K562 (cell line): ENCODE measurements around the gene MED13L. TPM values are rescaled to one million over a fixed set of nuclear protein-coding genes. Genes with fewer than 3 reads are reported as not detected.
A peak's percentile ranks its signal among the peaks of the same experiment; 100 is the strongest.

ENCODE experiments used
- ATAC-seq: fragments of 200-7000 bp; cut with Tn5 transposase; 3 replicates; pipeline ENCODE4 v1.9.1; 2020; ENCODE audit warnings: moderate library complexity
- BruUV-seq: library from RNA; stranded (reverse); fragments of 400-500 nt; replicated peaks from 2 replicates; lab custom pipeline; 2021; lab: Mats Ljungman, UMichigan
- CTCF ChIA-PET: fragments of 300-600 bp; formaldehyde crosslinking; extraction: SDS; loops from one replicate; lab custom pipeline; 2021; ENCODE audit warnings: low intra/inter-chr PET ratio; lab: Yijun Ruan, JAX
- POLR2A ChIA-PET: fragments of 300-600, 350-650 bp; sonication (Branson Sonifier 250); formaldehyde crosslinking; extraction: SDS; loops from one replicate; lab custom pipeline; 2021; ENCODE audit warnings: antibody characterized with exemption, inconsistent platforms; lab: Yijun Ruan, JAX
- DNase-seq, 4 experiments: peaks; one replicate each; pipeline versions ENCODE4 v3.0.0 to v3.0.0-alpha.2; 2011 to 2018; ENCODE audit warnings: low spot score in 3 of 4, mixed read lengths in 3 of 4; ENCODE audit errors: extremely low read depth in 1 of 4
- FAIRE-seq: peaks from 2 replicates; lab custom pipeline; 2011; peaks lifted over from hg19 to GRCh38; lab: Jason Lieb, UNC
- H2AFZ ChIP-seq: 2 replicates; pipeline ENCODE4 v1.6.0; 2011; ENCODE audit warnings: low read depth, low read length, control low read depth, inconsistent platforms
- H3K27ac ChIP-seq: fragments of 200-600 bp; 3 replicates; pipeline ENCODE4 v1.8.0; 2011; ENCODE audit warnings: low read depth, mild to moderate bottlenecking, control low read depth, inconsistent platforms, low read length, moderate library complexity, mixed read lengths; ENCODE audit errors: extremely low read depth
- H3K27me3 ChIP-seq, 2 experiments: fragments of 300-600 bp in 1 of 2; 2 replicates in 1 of 2; 3 replicates in 1 of 2; pipeline versions ENCODE4 v1.6.0 to v1.8.0; 2011; ENCODE audit warnings: inconsistent platforms in 2 of 2, low read length in 2 of 2, mild to moderate bottlenecking in 1 of 2, mixed read lengths in 1 of 2, moderate library complexity in 1 of 2; ENCODE audit not compliant: control insufficient read depth in 2 of 2, insufficient read depth in 2 of 2
- H3K36me3 ChIP-seq: fragments of 300-600 bp; 3 replicates; pipeline ENCODE4 v1.8.0; 2011; ENCODE audit warnings: mild to moderate bottlenecking, low read length, inconsistent platforms; ENCODE audit not compliant: control insufficient read depth, insufficient read depth
- H3K4me1 ChIP-seq, 2 experiments: fragments of 200-600 bp in 1 of 2; replicated peaks in 1 of 2; 2 replicates in 1 of 2; 3 replicates in 1 of 2; pipeline versions ENCODE4 v1.5.1 to v1.8.0; 2011; ENCODE audit warnings: inconsistent platforms in 2 of 2, low read length in 2 of 2, mild to moderate bottlenecking in 1 of 2, mixed read lengths in 1 of 2, moderate library complexity in 1 of 2; ENCODE audit not compliant: control insufficient read depth in 2 of 2, insufficient read depth in 2 of 2
- H3K4me2 ChIP-seq: 2 replicates; pipeline ENCODE4 v1.6.1; 2011; ENCODE audit warnings: low read length, control low read depth, inconsistent platforms, mixed read lengths; ENCODE audit not compliant: insufficient read depth
- H3K4me3 ChIP-seq: fragments of 200-600 bp; sonication (generic), shearing (Covaris generic); 2 replicates; pipeline ENCODE4 v1.5.1; 2016; ENCODE audit warnings: control low read depth, inconsistent platforms
- H3K79me2 ChIP-seq: fragments of 200-600 bp; 3 replicates; pipeline ENCODE4 v1.8.0; 2011; ENCODE audit warnings: low read length, inconsistent platforms; ENCODE audit not compliant: control insufficient read depth, insufficient read depth
- H3K9ac ChIP-seq, 2 experiments: 2 replicates each; pipeline versions ENCODE4 v1.6.0 to v1.6.1; 2011; ENCODE audit warnings: low read depth in 2 of 2, low read length in 2 of 2, control low read depth in 1 of 2, inconsistent platforms in 1 of 2, mild to moderate bottlenecking in 1 of 2, mixed read lengths in 1 of 2; ENCODE audit not compliant: insufficient read depth in 1 of 2
- H3K9me1 ChIP-seq: one replicate; pipeline ENCODE4 v1.6.0; 2011; ENCODE audit warnings: inconsistent platforms, mild to moderate bottlenecking, low read length, moderate library complexity; ENCODE audit not compliant: control insufficient read depth, insufficient read depth
- H3K9me3 ChIP-seq: replicated peaks from 2 replicates; pipeline ENCODE4 v1.5.1; 2011; ENCODE audit warnings: low read depth, low read length, inconsistent platforms; ENCODE audit not compliant: control insufficient read depth, insufficient read depth
- H4K20me1 ChIP-seq: replicated peaks from 2 replicates; pipeline ENCODE4 v1.6.1; 2011; ENCODE audit warnings: low read length, inconsistent platforms, mixed read lengths; ENCODE audit not compliant: control insufficient read depth, insufficient read depth
- ARID2 ChIP-seq: fragments of 450-650 bp; IDR thresholded peaks from 2 replicates; pipeline ENCODE4 v1.6.1; 2017; ENCODE audit warnings: antibody characterized with exemption, mild to moderate bottlenecking
- CEBPB ChIP-seq: fragments of 450-650 bp; IDR thresholded peaks from 2 replicates; pipeline ENCODE4 v1.6.1; 2016; ENCODE audit warnings: missing genetic modification characterization, missing compliant biosample characterization
- CEBPG ChIP-seq, 3 experiments: fragments of 200-800 bp in 1 of 3; sonication (Bioruptor generic) in 1 of 3; sonication (generic) in 1 of 3; formaldehyde crosslinking in 1 of 3; IDR thresholded peaks in 2 of 3; conservative IDR thresholded peaks in 1 of 3; 2 replicates each; pipeline versions ENCODE4 v1.6.1 to v1.8.0; 2016 to 2022; ENCODE audit warnings: missing compliant biosample characterization in 2 of 3, missing genetic modification characterization in 2 of 3, mild to moderate bottlenecking in 1 of 3, missing genetic modification reagents in 1 of 3
- NR4A1 ChIP-seq, 2 experiments: fragments of 250-450 bp in 1 of 2; fragments of 450-650 bp in 1 of 2; sonication (Bioruptor Pico) in 1 of 2; IDR thresholded peaks; 2 replicates each; pipeline versions ENCODE4 v1.4.0 to v1.6.1; 2016 to 2020; ENCODE audit warnings: mild to moderate bottlenecking in 2 of 2, missing compliant biosample characterization in 1 of 2, missing genetic modification characterization in 1 of 2, moderate library complexity in 1 of 2
- U2AF1 ChIP-seq: fragments of 200-400 bp; formaldehyde crosslinking; optimal IDR thresholded peaks from 2 replicates; pipeline ENCODE3; 2017; ENCODE audit warnings: mild to moderate bottlenecking, low read depth, low read length, moderate library complexity
- ZNF143 ChIP-seq: sonication (generic); formaldehyde crosslinking; IDR thresholded peaks from 2 replicates; pipeline ENCODE4 v1.9.0; 2022; ENCODE audit warnings: mild to moderate bottlenecking, missing genetic modification reagents
- ZNF778 ChIP-seq: fragments of 450-650 bp; formaldehyde crosslinking; IDR thresholded peaks from 2 replicates; pipeline ENCODE4 v1.4.0; 2020; ENCODE audit warnings: mild to moderate bottlenecking, moderate library complexity
- WGBS: fragments of 100-300 bp; shearing (Covaris generic); methylation state at CpG from one replicate; pipeline ENCODE4 v1.1.6; 2016; ENCODE audit warnings: low coverage, mixed read lengths; ENCODE audit not compliant: insufficient coverage; ENCODE audit errors: missing lambda C conversion rate; 5-methylcytosine and 5-hydroxymethylcytosine counted together
- in situ Hi-C: fragments of 300-500 bp; cut with MboI; formaldehyde crosslinking; loops from 4 replicates; pipeline ENCODE4 v1.15.0; 2018; ENCODE audit warnings: inconsistent platforms, mixed read lengths
- intact Hi-C: fragments of 100-400 bp; cut with micrococcal nuclease; formaldehyde crosslinking; loops from 2 replicates; pipeline ENCODE4 v1.14.2; 2022
- polyA plus RNA-seq, 8 experiments: library from polyadenylated mRNA; depleted of rRNA in 4 of 8; stranded (reverse) in 5 of 8; unstranded in 3 of 8; fragments of >200 nt; fragmentation: Nextera tagmentation in 2 of 8; fragmentation: Illumina TruSeq in 1 of 8; extraction: Ambion mirVana in 2 of 8; extraction: Trizol in 1 of 8; gene quantifications; 2 replicates each; pipeline versions ENCODE4 v1.2.1 to v1.2.3, GENCODE V29; 2011 to 2014; ENCODE audit warnings: inconsistent platforms in 1 of 8, missing spikeins in 1 of 8
- total RNA-seq, 7 experiments: library from RNA; depleted of rRNA in 6 of 7; stranded (reverse); fragments of >200 nt in 6 of 7; fragmentation: Illumina TruSeq in 2 of 7; extraction: Trizol in 2 of 7; gene quantifications; 2 replicates each; pipeline versions ENCODE4 v1.2.1 to v1.2.3, GENCODE V29; 2011 to 2021; ENCODE audit warnings: low replicate concordance in 1 of 7
- TF ChIP-seq, protein P1 (sequence below): fragments of 200-400 bp; formaldehyde crosslinking; IDR thresholded peaks from 2 replicates; pipeline ENCODE4 v1.6.1; 2017; ENCODE audit warnings: mild to moderate bottlenecking, low read depth, low read length, moderate library complexity

MED13L gene
- total and polyA plus RNA-seq, 9 of the 15 experiments (the other 6 are each of a cell fraction or from before 2014, with no cell fraction given) = 13.4 to 90.3 (median 36.9) TPM

DNA sequence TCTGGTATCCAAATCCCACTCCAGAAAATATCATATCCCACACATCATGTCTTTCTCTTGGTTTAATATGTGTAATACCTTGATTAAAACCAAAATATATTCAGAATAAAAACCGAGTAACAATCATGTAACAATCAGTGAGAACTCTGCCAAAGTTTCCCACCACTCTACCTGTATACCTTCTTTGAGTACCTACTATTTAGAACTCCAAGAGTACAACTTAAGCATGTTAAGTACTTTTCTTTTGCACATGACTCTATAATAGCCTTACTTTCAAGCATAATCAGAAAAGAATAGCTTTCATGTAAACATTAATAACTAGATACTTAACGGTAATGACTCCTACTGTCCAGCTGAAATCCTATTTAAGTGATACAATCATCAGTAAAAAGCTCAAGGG is 223.2 kb downstream of the MED13L start (continued):
- TF ChIP-seq, protein P1, sequence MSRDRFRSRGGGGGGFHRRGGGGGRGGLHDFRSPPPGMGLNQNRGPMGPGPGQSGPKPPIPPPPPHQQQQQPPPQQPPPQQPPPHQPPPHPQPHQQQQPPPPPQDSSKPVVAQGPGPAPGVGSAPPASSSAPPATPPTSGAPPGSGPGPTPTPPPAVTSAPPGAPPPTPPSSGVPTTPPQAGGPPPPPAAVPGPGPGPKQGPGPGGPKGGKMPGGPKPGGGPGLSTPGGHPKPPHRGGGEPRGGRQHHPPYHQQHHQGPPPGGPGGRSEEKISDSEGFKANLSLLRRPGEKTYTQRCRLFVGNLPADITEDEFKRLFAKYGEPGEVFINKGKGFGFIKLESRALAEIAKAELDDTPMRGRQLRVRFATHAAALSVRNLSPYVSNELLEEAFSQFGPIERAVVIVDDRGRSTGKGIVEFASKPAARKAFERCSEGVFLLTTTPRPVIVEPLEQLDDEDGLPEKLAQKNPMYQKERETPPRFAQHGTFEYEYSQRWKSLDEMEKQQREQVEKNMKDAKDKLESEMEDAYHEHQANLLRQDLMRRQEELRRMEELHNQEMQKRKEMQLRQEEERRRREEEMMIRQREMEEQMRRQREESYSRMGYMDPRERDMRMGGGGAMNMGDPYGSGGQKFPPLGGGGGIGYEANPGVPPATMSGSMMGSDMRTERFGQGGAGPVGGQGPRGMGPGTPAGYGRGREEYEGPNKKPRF = no peak
- TF ChIP-seq U2AF1 = no peak
- TF ChIP-seq, all 486 proteins: peak for 0

DNA sequence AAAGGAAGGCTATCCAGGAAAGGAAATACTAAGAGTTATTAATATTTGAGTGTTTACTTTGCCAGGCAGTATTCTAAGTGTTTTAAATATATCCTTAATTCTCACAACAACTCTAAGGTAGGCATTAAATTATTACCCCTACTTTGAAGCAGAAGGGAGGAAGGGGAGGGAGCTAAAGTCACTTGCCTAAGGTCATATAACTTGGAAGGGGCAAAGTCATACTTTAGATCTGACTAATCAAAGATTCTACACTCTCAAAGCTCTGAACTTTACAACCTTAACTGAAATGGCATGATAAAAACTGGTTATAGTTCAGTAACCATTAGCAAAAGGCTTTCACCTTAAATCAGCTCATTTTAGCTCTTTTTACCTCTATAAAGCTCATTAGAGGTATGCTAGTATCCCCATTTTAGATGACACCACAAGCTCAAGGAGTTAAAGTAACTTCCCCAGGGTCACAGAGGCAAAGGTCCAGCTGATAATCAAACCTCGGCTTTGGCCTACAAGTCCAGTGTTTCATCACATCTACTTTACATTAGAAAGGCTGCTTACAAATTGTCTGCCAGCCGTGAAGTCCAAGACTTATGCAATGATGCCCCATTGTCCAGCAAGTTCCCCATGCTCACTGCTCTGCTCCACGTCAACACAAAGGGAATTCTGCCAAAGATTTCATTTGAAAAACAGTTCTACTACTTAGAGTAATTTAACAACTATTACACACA is 223.9 kb downstream of the MED13L start:
- in situ Hi-C loops (no loop called here), intact Hi-C loops (no loop called here)
- DNase-seq = peak in 1 of 4 experiments; percentile 7
- CTCF ChIA-PET = no interaction called here
- H2AFZ ChIP-seq = no peak overlapping the region
- TF ChIP-seq ZNF778 (CRISPR knock-in tag) (no peak), CEBPB (tag) (peak; percentile 58), ARID2 (no peak), NR4A1 (CRISPR knock-in tag; IDR thresholded peaks at IDR 0.05) (no peak), NR4A1 (tag; IDR thresholded peaks at IDR 0.05) (no peak), ZNF143 (no peak), CEBPG (CRISPR knock-in tag; IDR thresholded peaks at IDR 0.05) (no peak), CEBPG (tag; conservative IDR thresholded peaks at IDR 0.05 in 1 of 2, IDR thresholded peaks at IDR 0.05 in 1 of 2) (peak in 1 of 2 experiments; percentile 57; a peak in 2 of 4 replicates)
- TF ChIP-seq, protein P1 = no peak
- peak; percentile 48 for ATAC-seq
- no peaks in the 10 kb centered on the region for H3K9me1 ChIP-seq
- no peaks in the 10 kb centered on the region for H3K9me3 ChIP-seq
- no peaks in the 10 kb centered on the region for H3K27me3 ChIP-seq
- H3K4me1 ChIP-seq = no peaks in the 10 kb centered on the region; a peak in 2 of 5 replicates
- H3K27ac ChIP-seq = no peak overlapping the region
- POLR2A ChIA-PET = interaction anchor here (0.6 to 0.7 kb wide), 3 partner anchors 41 to 411 kb away, joined by 3 read pairs; no protein-coding TSS in a partner anchor
- FAIRE-seq = no peak
- WGBS = 38% methylated on average over 3 of the region's 3 CpGs
- H4K20me1 ChIP-seq = peaks cover 13% of the 10 kb centered on the region
- no peak overlapping the region for H3K4me3 ChIP-seq
- BruUV-seq = no TSS peak
- H3K9ac ChIP-seq = no peak overlapping the region
- no peak overlapping the region for H3K4me2 ChIP-seq
- peaks cover 84% of the 10 kb centered on the region for H3K79me2 ChIP-seq
- no peaks in the 10 kb centered on the region for H3K36me3 ChIP-seq
